SK-N-SH (cell line): ENCODE results near the gene IFNL1. TPM values are rescaled to one million over a fixed set of nuclear protein-coding genes. Genes with fewer than 3 reads are reported as not detected.

Experiments used
- CTCF ChIA-PET: fragments of 300-600, 350-600 bp; formaldehyde crosslinking; extraction: SDS; loops from one replicate; lab custom pipeline; 2021; lab: Yijun Ruan, JAX
- POLR2A ChIA-PET: fragments of 350-600 bp; sonication (Branson Sonifier 250); formaldehyde crosslinking; extraction: SDS; loops from one replicate; lab custom pipeline; 2020; ENCODE audit warnings: antibody characterized with exemption, inconsistent platforms; lab: Yijun Ruan, JAX
- DNase-seq: peaks from one replicate; pipeline ENCODE4 v3.0.0; 2012
- H2AFZ ChIP-seq: fragments of 200-600 bp; sonication (generic); 2 replicates; pipeline ENCODE4 v1.8.1; 2016; ENCODE audit warnings: antibody characterized with exemption, mild to moderate bottlenecking, low read depth
- H3F3A ChIP-seq: fragments of 200-600 bp; sonication (generic); replicated peaks from 2 replicates; pipeline ENCODE3; 2016; ENCODE audit warnings: antibody characterized with exemption, mild to moderate bottlenecking; ENCODE audit not compliant: insufficient read depth
- H3K27ac ChIP-seq, 2 experiments: fragments of 200-500 bp in 1 of 2; fragments of 200-600 bp in 1 of 2; sonication (Bioruptor generic) in 1 of 2; sonication (generic), shearing (Covaris generic) in 1 of 2; 2 replicates each; pipeline versions ENCODE4 v1.5.1 to v1.6.1; 2014 to 2016; ENCODE audit warnings: low read depth in 2 of 2, inconsistent platforms in 1 of 2, low read length in 1 of 2, mild to moderate bottlenecking in 1 of 2, mixed read lengths in 1 of 2
- H3K27me3 ChIP-seq: fragments of 200-600 bp; sonication (generic), shearing (Covaris generic); 2 replicates; pipeline ENCODE4 v1.6.1; 2016; ENCODE audit warnings: mixed run types; ENCODE audit not compliant: insufficient read depth
- H3K36me3 ChIP-seq, 2 experiments: fragments of 200-500 bp in 1 of 2; fragments of 200-600 bp in 1 of 2; sonication (Bioruptor generic) in 1 of 2; sonication (generic) in 1 of 2; replicated peaks in 1 of 2; 2 replicates each; pipeline versions ENCODE3 to v1.5.1; 2014 to 2016; ENCODE audit warnings: low read length in 1 of 2, mild to moderate bottlenecking in 1 of 2; ENCODE audit not compliant: insufficient read depth in 2 of 2, control insufficient read depth in 1 of 2
- H3K4me1 ChIP-seq, 2 experiments: fragments of 200-500 bp in 1 of 2; fragments of 200-600 bp in 1 of 2; sonication (Bioruptor generic) in 1 of 2; sonication (generic), shearing (Covaris generic) in 1 of 2; 2 replicates each; pipeline versions ENCODE4 v1.5.1 to v1.6.1; 2014 to 2016; ENCODE audit warnings: low read depth in 1 of 2, low read length in 1 of 2, mixed run types in 1 of 2; ENCODE audit not compliant: insufficient read depth in 2 of 2, control insufficient read depth in 1 of 2
- H3K4me2 ChIP-seq: fragments of 200-600 bp; sonication (generic), shearing (Covaris generic); 2 replicates; pipeline ENCODE4 v1.6.1; 2017; ENCODE audit warnings: mixed run types
- H3K4me3 ChIP-seq, 2 experiments: fragments of 200-500 bp in 1 of 2; fragments of 200-600 bp in 1 of 2; sonication (Bioruptor generic) in 1 of 2; sonication (generic), shearing (Covaris generic) in 1 of 2; 2 replicates each; pipeline versions ENCODE4 v1.5.1 to v1.8.1; 2014 to 2016; ENCODE audit warnings: low read depth in 2 of 2, inconsistent platforms in 1 of 2, low read length in 1 of 2, mild to moderate bottlenecking in 1 of 2, mixed read lengths in 1 of 2, moderate library complexity in 1 of 2
- H3K79me2 ChIP-seq: fragments of 200-600 bp; sonication (generic); 2 replicates; pipeline ENCODE4 v1.8.1; 2017; ENCODE audit warnings: mild to moderate bottlenecking; ENCODE audit not compliant: insufficient read depth
- H3K9ac ChIP-seq: fragments of 200-600 bp; sonication (generic); 2 replicates; pipeline ENCODE4 v1.6.1; 2017; ENCODE audit warnings: mixed run types
- H3K9me2 ChIP-seq: fragments of 200-600 bp; sonication (generic); 2 replicates; pipeline ENCODE4 v1.6.1; 2017; ENCODE audit warnings: mixed run types
- H3K9me3 ChIP-seq: fragments of 200-600 bp; sonication (generic); 2 replicates; pipeline ENCODE4 v1.6.1; 2017; ENCODE audit warnings: mixed run types, mild to moderate bottlenecking, moderate library complexity
- H4K20me1 ChIP-seq: fragments of 200-600 bp; sonication (generic); 2 replicates; pipeline ENCODE4 v1.6.1; 2017; ENCODE audit warnings: mild to moderate bottlenecking, mixed run types; ENCODE audit not compliant: insufficient read depth
- CTCF ChIP-seq: fragments of 200-600 bp; sonication (generic); IDR thresholded peaks from 2 replicates; pipeline ENCODE4 v1.6.1; 2017; ENCODE audit warnings: antibody characterized with exemption, mild to moderate bottlenecking, moderate library complexity
- EP300 ChIP-seq, 2 experiments: IDR thresholded peaks; 2 replicates each; pipeline versions ENCODE4 v1.4.0 to v1.6.1; 2012; ENCODE audit warnings: borderline replicate concordance in 1 of 2, low read depth in 1 of 2, low read length in 1 of 2
- EZH2phosphoT487 ChIP-seq: fragments of 200-600 bp; sonication (generic); IDR thresholded peaks from 2 replicates; pipeline ENCODE4 v1.6.1; 2017; ENCODE audit warnings: low read depth, mixed run types, mild to moderate bottlenecking, antibody characterized with exemption, moderate library complexity, borderline replicate concordance
- FOSL2 ChIP-seq: IDR thresholded peaks from 2 replicates; pipeline ENCODE4 v1.4.0; 2012; ENCODE audit warnings: low read depth, mild to moderate bottlenecking, moderate library complexity, borderline replicate concordance
- FOXJ3 ChIP-seq: sonication (generic); formaldehyde crosslinking; IDR thresholded peaks from 2 replicates; pipeline ENCODE4 v1.5.1; 2020; ENCODE audit warnings: mild to moderate bottlenecking, missing genetic modification reagents
- FOXM1 ChIP-seq: IDR thresholded peaks from 2 replicates; pipeline ENCODE4 v1.4.0; 2012; ENCODE audit warnings: low read depth, mild to moderate bottlenecking
- GABPA ChIP-seq: IDR thresholded peaks from 2 replicates; pipeline ENCODE4 v1.4.0; 2012; ENCODE audit warnings: low read depth, mild to moderate bottlenecking
- MEF2A ChIP-seq: IDR thresholded peaks from 2 replicates; pipeline ENCODE4 v1.4.0; 2012; ENCODE audit warnings: low read depth, borderline replicate concordance
- MXI1 ChIP-seq: IDR thresholded peaks from 2 replicates; pipeline ENCODE4 v1.6.1; 2012; ENCODE audit warnings: mild to moderate bottlenecking, low read depth, low read length, improper control_type of control experiment
- RAD21 ChIP-seq: IDR thresholded peaks from 2 replicates; pipeline ENCODE4 v1.6.1; 2012; ENCODE audit warnings: mild to moderate bottlenecking, low read length
- RCOR1 ChIP-seq: fragments of 150-350 bp; IDR thresholded peaks from 2 replicates; pipeline ENCODE4 v1.6.1; 2017; ENCODE audit warnings: antibody characterized with exemption, low read length
- RXRA ChIP-seq: IDR thresholded peaks from 2 replicates; pipeline ENCODE4 v1.4.0; 2012; ENCODE audit warnings: low read depth, mild to moderate bottlenecking, borderline replicate concordance
- SIN3A ChIP-seq: IDR thresholded peaks from 2 replicates; pipeline ENCODE4 v1.6.1; 2012; ENCODE audit warnings: low read depth, mild to moderate bottlenecking, low read length, moderate library complexity, borderline replicate concordance
- SMC3 ChIP-seq: IDR thresholded peaks from 2 replicates; pipeline ENCODE4 v1.6.1; 2012; ENCODE audit warnings: low read depth, low read length, improper control_type of control experiment
- TAF1 ChIP-seq: IDR thresholded peaks from 2 replicates; pipeline ENCODE4 v1.6.1; 2012; ENCODE audit warnings: low read depth, mild to moderate bottlenecking, low read length, moderate library complexity, borderline replicate concordance
- WGBS: methylation state at CpG from one replicate; pipeline ENCODE4 v1.1.6; 2017; ENCODE audit warnings: low lambda C conversion rate; 5-methylcytosine and 5-hydroxymethylcytosine counted together
- polyA plus RNA-seq, 3 experiments: library from polyadenylated mRNA; depleted of rRNA; stranded (reverse); fragments of >200 nt; gene quantifications; 2 replicates each; pipeline ENCODE4 v1.2.3, GENCODE V29; 2012
- TF ChIP-seq, protein P1 (sequence below): IDR thresholded peaks from 2 replicates; pipeline ENCODE4; 2012
- TF ChIP-seq, protein P2 (sequence below): fragments of 150-350 bp; IDR thresholded peaks from 2 replicates; pipeline ENCODE4 v1.6.1; 2017; ENCODE audit warnings: antibody characterized with exemption, low read length, low read depth, borderline replicate concordance

IFNL1 gene
- polyA plus RNA-seq, 1 of the 3 experiments (the other 2 are of a cell fraction): not detected

DNA sequence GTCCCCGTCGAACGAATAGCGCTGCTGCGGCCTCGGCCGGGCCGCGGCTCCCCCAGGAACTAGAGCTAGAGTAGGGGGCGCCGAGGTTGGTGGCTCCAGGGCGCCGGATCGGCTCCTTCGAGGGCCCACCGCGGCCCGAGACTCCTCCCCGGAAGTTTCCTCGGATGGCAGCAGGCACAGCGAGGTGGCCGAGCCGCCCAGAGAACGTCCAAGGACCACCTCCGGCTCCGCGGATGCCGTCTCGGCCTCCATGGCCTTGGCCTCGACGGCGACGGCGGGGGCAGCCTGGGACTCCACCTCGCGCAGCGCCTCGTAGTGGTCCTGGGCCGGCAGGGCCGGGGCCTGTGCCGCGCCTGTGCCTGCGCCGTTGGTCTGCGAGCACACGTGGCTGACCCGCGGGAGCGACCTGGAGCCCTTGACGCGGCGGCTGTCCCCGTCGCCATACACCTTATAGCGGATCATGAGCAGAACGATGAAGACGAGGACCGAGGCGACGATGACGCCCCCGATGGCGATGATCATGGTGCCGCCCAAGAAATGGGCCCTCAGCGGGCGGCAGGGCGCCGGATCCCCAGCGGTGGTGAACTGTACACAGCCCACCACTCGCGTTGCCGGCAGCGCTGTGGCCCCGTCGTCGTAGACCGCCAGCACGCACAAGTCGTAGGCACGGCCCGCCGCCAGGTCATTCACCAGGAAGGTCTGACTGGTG is 11.8 kb downstream of the IFNL1 start:
- Histone ChIP-seq H3K27me3 (no peaks in the 10 kb centered on the region), H3K4me1 (no peaks in the 10 kb centered on the region), H4K20me1 (no peaks in the 10 kb centered on the region), H3K9ac (no peak overlapping the region), H3K36me3 (no peaks in the 10 kb centered on the region), H3K9me2 (no peaks in the 10 kb centered on the region), H3K4me3 (no peak overlapping the region), H3K27ac (no peak overlapping the region), H3K9me3 (no peaks in the 10 kb centered on the region), H3K4me2 (no peak overlapping the region), H2AFZ (no peak overlapping the region), H3K79me2 (no peaks in the 10 kb centered on the region), H3F3A (no peaks in the 10 kb centered on the region)
- TF ChIP-seq FOSL2: no peak
- TF ChIP-seq RCOR1: no peak
- TF ChIP-seq FOXJ3 (CRISPR knock-in tag): no peak
- TF ChIP-seq TAF1: no peak
- TF ChIP-seq, protein P1, sequence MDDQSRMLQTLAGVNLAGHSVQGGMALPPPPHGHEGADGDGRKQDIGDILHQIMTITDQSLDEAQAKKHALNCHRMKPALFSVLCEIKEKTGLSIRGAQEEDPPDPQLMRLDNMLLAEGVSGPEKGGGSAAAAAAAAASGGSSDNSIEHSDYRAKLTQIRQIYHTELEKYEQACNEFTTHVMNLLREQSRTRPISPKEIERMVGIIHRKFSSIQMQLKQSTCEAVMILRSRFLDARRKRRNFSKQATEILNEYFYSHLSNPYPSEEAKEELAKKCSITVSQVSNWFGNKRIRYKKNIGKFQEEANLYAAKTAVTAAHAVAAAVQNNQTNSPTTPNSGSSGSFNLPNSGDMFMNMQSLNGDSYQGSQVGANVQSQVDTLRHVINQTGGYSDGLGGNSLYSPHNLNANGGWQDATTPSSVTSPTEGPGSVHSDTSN: no peak
- TF ChIP-seq SIN3A: no peak
- no peak for TF ChIP-seq FOXM1
- no peak for TF ChIP-seq EP300 (IDR thresholded peaks at IDR 0.05; ENCODE audit: borderline replicate concordance in 1 of 2, low read depth in 1 of 2, low read length in 1 of 2)
- TF ChIP-seq RAD21: no peak
- TF ChIP-seq CTCF: no peak
- TF ChIP-seq RXRA: no peak
- no peak for TF ChIP-seq GABPA
- no peak for TF ChIP-seq EZH2phosphoT487
- no peak for TF ChIP-seq SMC3
- no peak for TF ChIP-seq MXI1
- TF ChIP-seq MEF2A: no peak
- TF ChIP-seq, protein P2, sequence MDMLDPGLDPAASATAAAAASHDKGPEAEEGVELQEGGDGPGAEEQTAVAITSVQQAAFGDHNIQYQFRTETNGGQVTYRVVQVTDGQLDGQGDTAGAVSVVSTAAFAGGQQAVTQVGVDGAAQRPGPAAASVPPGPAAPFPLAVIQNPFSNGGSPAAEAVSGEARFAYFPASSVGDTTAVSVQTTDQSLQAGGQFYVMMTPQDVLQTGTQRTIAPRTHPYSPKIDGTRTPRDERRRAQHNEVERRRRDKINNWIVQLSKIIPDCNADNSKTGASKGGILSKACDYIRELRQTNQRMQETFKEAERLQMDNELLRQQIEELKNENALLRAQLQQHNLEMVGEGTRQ: no peak
- POLR2A ChIA-PET: no interaction called here
- CTCF ChIA-PET: no interaction called here
- no peak for DNase-seq
- WGBS: 95% methylated on average over 75 of the region's 82 CpGs
